ENCODE measurements around the gene PCDHB2. TPM values are rescaled to one million over a fixed set of nuclear protein-coding genes. Genes with fewer than 3 reads are reported as not detected.

PCDHB2 gene
- total RNA-seq, 1 experiment from 2014 or later: 26.3 TPM

- peaks cover 0 to 6% (median 4%) of the 10 kb centered on the region in 3 experiments; a peak in 3 of 7 replicates for H3K36me3 Mint-ChIP-seq (ENCODE audit: insufficient read depth in 1 of 3, low read depth in 3 of 3)
- no peak overlapping the region for H4K8ac ChIP-seq (replicated peaks; ENCODE audit: insufficient read length, low read depth, low read length)
- no peak overlapping the region for H3K14ac ChIP-seq (ENCODE audit: insufficient read depth, low read length)
- no peak overlapping the region for H3K27ac ChIP-seq (ENCODE audit: insufficient read length, low read depth, low read length)
- no peak for DNase-seq
- H3K9ac ChIP-seq (ENCODE audit: extremely low read depth, insufficient read length, low read length): no peak overlapping the region
- H3K4me2 ChIP-seq (ENCODE audit: insufficient read depth, insufficient read length, low read length): no peak overlapping the region
- no peak overlapping the region for H3K27ac Mint-ChIP-seq
- no peak overlapping the region for H2BK5ac ChIP-seq (ENCODE audit: insufficient read length, low read length)
- no peak overlapping the region for H4K91ac ChIP-seq (ENCODE audit: insufficient read length, low read depth, low read length)
- no peak overlapping the region for H4K5ac ChIP-seq (ENCODE audit: insufficient read length, low read depth, low read length)
- H2BK20ac ChIP-seq (ENCODE audit: low read depth, low read length, poor library complexity, severe bottlenecking): no peak overlapping the region
- H3K23ac ChIP-seq (ENCODE audit: insufficient read length, low read depth, low read length): no peak overlapping the region
- peaks cover 4% of the 10 kb centered on the region for H3K27me3 Mint-ChIP-seq (ENCODE audit: low read depth)
- no peaks in the 10 kb centered on the region; the same call in 1 of the 2 replicates for H3K4me1 ChIP-seq (ENCODE audit: insufficient read depth, low read length)
- no peak overlapping the region for H2BK12ac ChIP-seq (ENCODE audit: insufficient read length, low read depth, low read length)
- no peak overlapping the region for H2AFZ ChIP-seq (ENCODE audit: low read length)
- H3T11ph ChIP-seq (ENCODE audit: low read length): no peak overlapping the region
- no peak overlapping the region for H3K4ac ChIP-seq (ENCODE audit: low read depth, low read length)
- H3K4me1 Mint-ChIP-seq: peaks cover 4 to 6% of the 10 kb centered on the region in 2 experiments; a peak in 3 of 4 replicates
- no peak overlapping the region for H3K18ac ChIP-seq (ENCODE audit: insufficient read length, low read depth, low read length)
- H3K79me2 ChIP-seq (ENCODE audit: insufficient read depth, low read length): no peaks in the 10 kb centered on the region
- no peak overlapping the region for H2BK15ac ChIP-seq (ENCODE audit: low read depth, low read length)
- no peak overlapping the region for H2BK120ac ChIP-seq (ENCODE audit: low read depth, low read length, poor library complexity, severe bottlenecking)
- no peak overlapping the region for H2AK5ac ChIP-seq (ENCODE audit: insufficient read length, low read length)
- no peaks in the 10 kb centered on the region for H3K79me1 ChIP-seq (ENCODE audit: insufficient read depth, low read depth, low read length, poor library complexity, severe bottlenecking)
- no peak overlapping the region for H3K4me3 Mint-ChIP-seq
- H4K20me1 ChIP-seq (ENCODE audit: control insufficient read depth, insufficient read depth, insufficient read length): no peaks in the 10 kb centered on the region
- no peaks in the 10 kb centered on the region for H3K27me3 ChIP-seq (ENCODE audit: insufficient read depth, low read length)
- peaks cover 4% of the 10 kb centered on the region for H3K23me2 ChIP-seq (ENCODE audit: insufficient read length, low read depth, low read length, poor library complexity, severe bottlenecking)
- H3K9me3 Mint-ChIP-seq: peaks cover 2 to 4% of the 10 kb centered on the region in 2 experiments; a peak in 2 of 5 replicates
- no peak for TF ChIP-seq CTCF (conservative IDR thresholded peaks at IDR 0.05)
- H3K56ac ChIP-seq (ENCODE audit: insufficient read length, low read depth, low read length): no peak overlapping the region
- H3K9me3 ChIP-seq (ENCODE audit: control insufficient read depth, low read depth, low read length): no peaks in the 10 kb centered on the region
These were observed 12.2 kb upstream of the PCDHB2 start for GRCh38 chr5:141082228-141082627.

Measured in H9 (cell line).